NK-92 (cell line): Measurements from ENCODE around the gene TIMM17A.
"Not testable (repeated sequence)": the region's sequence is repeated elsewhere in the genome, so short reads cannot be mapped to it uniquely, and the experiment has no call there.

Source experiments
- DNase-seq: peaks from one replicate; lab custom pipeline; 2025; ENCODE audit not compliant: unreplicated experiment; lab: John Stamatoyannopoulos, UW

Gene TIMM17A

DNA sequence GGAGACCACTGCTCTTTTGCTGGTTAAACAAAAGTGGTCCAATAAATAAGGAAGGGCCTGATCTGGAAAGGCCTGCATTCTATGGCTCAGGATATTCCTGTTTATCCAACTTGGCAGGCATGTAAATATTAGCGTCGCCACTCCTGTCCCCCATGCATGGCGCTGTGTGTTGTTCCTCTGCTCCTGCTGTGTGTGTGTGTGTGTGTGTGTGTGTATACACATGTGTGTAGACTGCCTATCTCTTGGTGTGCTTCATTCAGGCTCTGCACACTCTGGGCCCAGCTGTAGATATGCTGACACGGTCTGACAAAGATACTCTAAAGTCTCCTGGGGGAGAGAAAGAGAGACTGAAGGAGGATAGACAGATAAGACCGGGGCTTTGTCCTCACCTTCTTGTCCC, 15.7 kb upstream of the TIMM17A start:
- DNase-seq: no peak

DNA sequence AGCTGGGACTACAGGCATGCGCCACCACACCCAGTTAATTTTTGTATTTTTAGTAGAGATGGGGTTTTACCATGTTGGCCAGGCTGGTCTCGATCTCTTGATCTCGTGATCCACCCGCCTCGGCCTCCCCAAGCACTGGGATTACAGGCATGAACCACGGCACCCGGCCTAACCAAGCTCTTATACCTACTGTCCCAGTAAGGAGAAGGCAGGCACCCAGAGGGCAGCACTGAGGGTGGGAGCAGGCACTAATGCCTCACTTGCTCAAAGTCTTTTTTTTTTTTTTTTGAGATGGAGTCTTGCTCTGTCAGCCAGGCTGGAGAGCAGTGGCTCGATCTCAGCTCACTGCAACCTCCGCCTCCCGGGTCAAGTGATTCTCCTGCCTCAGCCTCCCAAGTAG, 15.0 kb upstream of the TIMM17A start:
- DNase-seq: not testable (repeated sequence)

DNA sequence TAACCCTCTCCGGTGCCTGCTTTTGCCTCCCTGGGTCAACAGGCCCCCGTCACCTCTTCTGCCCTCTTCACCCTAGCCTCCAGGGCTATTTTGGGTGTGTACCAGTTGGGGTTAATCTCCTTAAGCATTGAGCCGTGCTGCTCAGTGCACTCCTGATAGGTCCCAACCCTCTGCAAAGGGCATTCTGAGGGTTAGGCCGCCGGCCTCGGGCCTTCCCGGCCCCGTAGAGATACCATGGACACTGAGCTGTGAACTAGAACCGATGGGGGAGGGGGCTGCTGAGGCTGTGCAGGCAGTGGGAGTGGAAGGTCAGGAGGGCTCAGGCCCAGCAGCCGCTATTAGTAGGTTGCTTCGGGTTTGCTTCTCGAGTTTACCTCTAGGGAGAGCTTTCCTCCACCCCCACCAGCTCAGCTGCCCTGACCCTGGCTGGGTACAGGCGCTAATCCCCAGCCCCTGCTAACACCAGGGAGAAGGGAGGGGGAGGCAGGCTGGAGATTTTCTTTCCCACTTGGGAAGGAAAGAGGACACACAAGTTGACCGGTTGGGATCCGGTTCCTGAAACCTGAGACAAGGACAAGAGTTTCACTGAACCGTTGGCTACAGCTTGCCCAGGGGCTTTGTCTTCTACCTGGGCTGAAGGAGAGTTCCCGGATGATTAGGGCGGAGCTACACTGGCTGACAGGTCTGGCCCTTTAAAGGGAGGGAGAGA, 13.7 kb upstream of the TIMM17A start:
- no peak for DNase-seq

DNA sequence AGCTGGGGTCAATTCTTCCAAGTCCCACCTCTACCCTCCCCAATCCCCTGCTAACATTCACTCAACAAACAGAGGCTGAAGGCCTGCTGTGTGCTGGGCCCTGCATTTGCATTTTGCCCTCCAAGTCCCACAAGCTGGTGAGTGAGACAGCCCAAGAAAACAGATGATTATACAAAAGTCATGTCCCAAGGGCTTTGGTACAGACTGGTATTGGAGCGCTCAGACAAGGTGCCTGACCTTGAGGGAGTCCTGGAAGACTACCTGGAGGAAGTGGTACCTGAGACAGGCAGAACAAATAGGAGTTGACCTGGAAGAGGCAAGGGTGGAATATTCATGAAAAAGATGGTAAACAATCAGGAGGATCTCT, 13.2 kb upstream of the TIMM17A start:
- no peak for DNase-seq

GRCh38 chr1:201944002-201944401, 11.3 kb upstream of the TIMM17A start:
- DNase-seq: no peak

DNA sequence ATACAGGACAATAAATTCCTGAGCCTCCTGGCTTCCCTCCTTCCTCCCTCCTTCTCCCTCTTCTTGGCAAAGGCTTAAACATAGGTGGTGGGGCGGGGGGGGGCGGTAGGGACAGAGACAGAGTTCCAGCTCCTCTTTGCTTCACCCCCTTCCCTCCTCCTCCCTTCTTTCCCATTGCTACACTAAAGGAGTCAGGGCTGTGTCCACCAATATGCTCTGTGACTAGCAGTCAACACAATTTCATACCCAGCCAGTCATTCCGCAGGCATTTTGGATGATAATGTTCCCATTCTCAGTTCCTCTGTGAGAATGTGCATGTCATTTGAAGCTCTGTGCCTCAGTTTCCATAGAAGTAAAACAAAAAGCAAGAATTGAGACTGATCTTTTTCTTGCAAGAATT, 10.7 kb upstream of the TIMM17A start:
- DNase-seq: no peak

- no peak for DNase-seq
These were observed 10.1 kb upstream of the TIMM17A start for GRCh38 chr1:201945157-201945556.

GRCh38 chr1:201945863-201946223, 9.5 kb upstream of the TIMM17A start:
- no peak for DNase-seq

GRCh38 chr1:201946224-201946908, 8.9 kb upstream of the TIMM17A start, which contains the start of gene LMOD1:
TSS of gene LMOD1 (minus strand) at chr1:201946548. CDS start at chr1:201946340, 208 bp downstream.
- no peak for DNase-seq

DNA sequence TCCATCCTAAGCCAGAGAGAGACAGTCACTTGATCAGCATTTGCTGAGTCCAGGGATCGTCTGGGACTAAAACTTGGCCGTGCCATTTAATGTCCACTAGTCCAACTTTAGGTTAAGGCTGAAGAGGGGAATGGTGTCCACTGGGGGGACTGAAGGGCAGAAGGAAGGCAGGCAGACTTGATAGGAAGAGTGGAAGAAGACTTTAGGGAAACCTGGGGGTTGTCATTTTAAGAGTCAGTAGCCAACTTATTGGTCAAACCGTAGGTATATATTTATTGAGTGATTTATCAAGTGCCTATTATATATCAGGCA, 7.7 kb upstream of the TIMM17A start:
- no peak for DNase-seq

GRCh38 chr1:201949491-201949890, 5.8 kb upstream of the TIMM17A start:
- no peak for DNase-seq

- DNase-seq: no peak
These were observed 867 bp upstream of the TIMM17A start for GRCh38 chr1:201954263-201955008.

DNA sequence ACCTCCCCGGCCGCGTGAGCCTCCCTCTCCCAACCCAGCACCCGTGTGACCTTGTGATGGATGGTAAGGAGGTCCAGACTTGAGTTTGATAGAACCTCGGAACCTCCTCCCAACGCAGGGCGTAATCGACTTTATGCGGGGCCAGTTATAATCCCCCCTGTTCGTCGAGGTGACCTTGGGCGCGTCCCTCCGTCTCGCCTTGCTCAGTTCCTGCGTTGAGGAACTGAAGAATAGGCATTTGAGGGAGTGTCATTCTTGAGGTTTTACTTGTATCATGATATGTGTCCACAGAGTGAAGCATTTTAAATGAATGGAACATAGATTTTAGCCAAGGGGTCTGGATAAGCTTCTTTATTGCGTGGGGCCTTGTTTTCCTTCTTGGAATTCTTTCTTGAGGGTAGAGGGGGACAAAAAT, 433 bp downstream of the TIMM17A start:
- no peak for DNase-seq

GRCh38 chr1:201958348-201958747, 3.0 kb downstream of the TIMM17A start:
- no peak for DNase-seq

- not testable (repeated sequence) for DNase-seq
These were observed 7.1 kb downstream of the TIMM17A start for GRCh38 chr1:201962382-201962781.

DNA sequence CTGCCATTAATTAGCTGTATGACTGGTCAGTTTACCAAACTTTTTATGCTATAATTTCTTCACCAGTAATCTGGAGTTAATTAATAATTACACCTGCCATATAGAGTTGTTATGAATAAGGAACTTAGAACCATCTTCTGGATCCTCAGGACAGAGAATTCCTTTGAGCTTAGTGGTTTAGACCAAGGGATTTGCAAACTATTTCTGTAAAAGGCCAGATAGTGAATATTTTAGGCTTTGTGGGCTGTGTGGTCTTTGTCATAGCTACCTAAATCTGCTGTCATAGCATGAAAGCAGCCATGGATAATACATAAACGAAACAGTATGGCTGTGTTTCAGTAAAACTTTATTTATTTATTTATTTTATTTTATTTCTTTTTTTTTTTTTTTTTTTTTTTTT, 9.0 kb downstream of the TIMM17A start:
- DNase-seq: no peak

GRCh38 chr1:201966171-201966570, 10.9 kb downstream of the TIMM17A start:
- DNase-seq: no peak

GRCh38 chr1:201968202-201968925, 13.1 kb downstream of the TIMM17A start:
- no peak for DNase-seq

GRCh38 chr1:201970334-201971159, 15.2 kb downstream of the TIMM17A start:
- DNase-seq: no peak

GRCh38 chr1:201982082-201982622, 26.8 kb downstream of the TIMM17A start:
- no peak for DNase-seq
